Nephron progenitor cell (in vitro differentiated cells): ENCODE measurements around the gene PSEN1.

ENCODE experiments used
- DNase-seq: peaks from one replicate; pipeline ENCODE4 v3.0.0; 2021
- H3K27ac Mint-ChIP-seq: 2 replicates; pipeline ENCODE4 v1.8.0; 2021; ENCODE audit warnings: mild to moderate bottlenecking, moderate library complexity, mixed read lengths
- H3K27me3 Mint-ChIP-seq: 2 replicates; pipeline ENCODE4 v1.8.0; 2021; ENCODE audit warnings: mild to moderate bottlenecking, low read depth, mixed read lengths; ENCODE audit not compliant: poor library complexity
- H3K36me3 Mint-ChIP-seq: 2 replicates; pipeline ENCODE4 v1.8.0; 2021; ENCODE audit warnings: low read depth, mixed read lengths
- H3K4me1 Mint-ChIP-seq: 2 replicates; pipeline ENCODE4 v1.8.0; 2021; ENCODE audit warnings: mixed read lengths
- H3K4me3 Mint-ChIP-seq: 2 replicates; pipeline ENCODE4 v1.8.0; 2021; ENCODE audit warnings: mild to moderate bottlenecking, moderate library complexity, mixed read lengths
- H3K9me3 Mint-ChIP-seq: 2 replicates; pipeline ENCODE4 v1.8.0; 2021; ENCODE audit warnings: mild to moderate bottlenecking, moderate library complexity, mixed read lengths
- CTCF ChIP-seq: fragments of 200-600 bp; sonication (generic); IDR thresholded peaks from 2 replicates; pipeline ENCODE4 v1.5.0; 2021; ENCODE audit warnings: antibody characterized with exemption

PSEN1 gene

GRCh38 chr14:73262427-73263183 lies 126.3 kb downstream of the PSEN1 start:
- no peak for TF ChIP-seq CTCF
- Mint-ChIP-seq H3K27me3 (peaks cover 7% of the 10 kb centered on the region), H3K9me3 (no peaks in the 10 kb centered on the region), H3K27ac (no peak overlapping the region), H3K4me3 (no peak overlapping the region), H3K36me3 (no peaks in the 10 kb centered on the region), H3K4me1 (peaks cover 27% of the 10 kb centered on the region)
- DNase-seq: no peak

GRCh38 chr14:73263606-73264005 lies 127.3 kb downstream of the PSEN1 start:
- H3K27ac Mint-ChIP-seq: no peak overlapping the region
- no peak overlapping the region for H3K4me3 Mint-ChIP-seq
- no peaks in the 10 kb centered on the region for H3K36me3 Mint-ChIP-seq
- H3K4me1 Mint-ChIP-seq: peaks cover 27% of the 10 kb centered on the region
- no peaks in the 10 kb centered on the region for H3K9me3 Mint-ChIP-seq
- peaks cover 10% of the 10 kb centered on the region for H3K27me3 Mint-ChIP-seq
- no peak for DNase-seq
- TF ChIP-seq CTCF: no peak

- Mint-ChIP-seq H3K4me1 (peaks cover 33% of the 10 kb centered on the region), H3K36me3 (no peaks in the 10 kb centered on the region), H3K9me3 (no peaks in the 10 kb centered on the region), H3K27ac (no peak overlapping the region), H3K4me3 (no peak overlapping the region), H3K27me3 (peaks cover 10% of the 10 kb centered on the region)
- TF ChIP-seq CTCF: no peak
- no peak for DNase-seq
These were observed 128.0 kb downstream of the PSEN1 start for GRCh38 chr14:73264080-73264884.

- no peak for TF ChIP-seq CTCF
- no peak overlapping the region for H3K27ac Mint-ChIP-seq
- no peaks in the 10 kb centered on the region for H3K36me3 Mint-ChIP-seq
- DNase-seq: no peak
- peaks cover 13% of the 10 kb centered on the region for H3K27me3 Mint-ChIP-seq
- peaks cover 41% of the 10 kb centered on the region for H3K4me1 Mint-ChIP-seq
- no peaks in the 10 kb centered on the region for H3K9me3 Mint-ChIP-seq
- no peak overlapping the region for H3K4me3 Mint-ChIP-seq
These were observed 128.8 kb downstream of the PSEN1 start for GRCh38 chr14:73264885-73265720.

GRCh38 chr14:73265721-73266046 lies 129.4 kb downstream of the PSEN1 start:
- no peaks in the 10 kb centered on the region for H3K36me3 Mint-ChIP-seq
- H3K4me3 Mint-ChIP-seq: no peak overlapping the region
- DNase-seq: no peak

More at GRCh38 chr14:73265721-73266046, 129.4 kb downstream of the PSEN1 start:
- Mint-ChIP-seq H3K27ac (no peak overlapping the region), H3K27me3 (peaks cover 17% of the 10 kb centered on the region), H3K4me1 (peaks cover 45% of the 10 kb centered on the region), H3K9me3 (no peaks in the 10 kb centered on the region)
- TF ChIP-seq CTCF: no peak
